DOHH2 (cell line): ENCODE measurements around the gene EDEM1.
A peak's percentile ranks its signal among the peaks of the same experiment; 100 is the strongest.

ENCODE experiments used
- H3F3A ChIP-seq: fragments of 200-600 bp; sonication (generic), shearing (Covaris generic); 2 replicates; pipeline ENCODE4 v1.6.0; 2016; ENCODE audit warnings: antibody characterized with exemption, mild to moderate bottlenecking; ENCODE audit not compliant: control insufficient read depth, insufficient read depth
- H3K27ac ChIP-seq: fragments of 200-600 bp; sonication (generic); 2 replicates; pipeline ENCODE4 v1.5.1; 2014; ENCODE audit warnings: low read depth, mild to moderate bottlenecking, low read length, moderate library complexity
- H3K27me3 ChIP-seq: fragments of 200-600 bp; sonication (generic); 2 replicates; pipeline ENCODE4 v1.6.1; 2014; ENCODE audit warnings: mild to moderate bottlenecking, low read length, mixed read lengths; ENCODE audit not compliant: control insufficient read depth
- H3K36me3 ChIP-seq: fragments of 200-600 bp; sonication (generic); 2 replicates; pipeline ENCODE4 v1.6.1; 2014; ENCODE audit warnings: mild to moderate bottlenecking, low read length, moderate library complexity, mixed read lengths; ENCODE audit not compliant: control insufficient read depth
- H3K4me1 ChIP-seq: fragments of 200-600 bp; sonication (generic); 2 replicates; pipeline ENCODE4 v1.6.1; 2014; ENCODE audit warnings: mild to moderate bottlenecking, low read length, mixed read lengths; ENCODE audit not compliant: control insufficient read depth
- H3K4me2 ChIP-seq: fragments of 200-600 bp; sonication (generic); 2 replicates; pipeline ENCODE4 v1.6.0; 2014; ENCODE audit warnings: mild to moderate bottlenecking, low read length, moderate library complexity
- H3K4me3 ChIP-seq: fragments of 200-600 bp; sonication (generic); 2 replicates; pipeline ENCODE4 v1.5.1; 2014; ENCODE audit warnings: mild to moderate bottlenecking, low read length, mixed read lengths
- H3K79me2 ChIP-seq: fragments of 200-600 bp; sonication (generic); 2 replicates; pipeline ENCODE4 v1.6.1; 2014; ENCODE audit warnings: mild to moderate bottlenecking, low read length, mixed read lengths; ENCODE audit not compliant: control insufficient read depth
- H3K9me2 ChIP-seq: fragments of 200-600 bp; sonication (generic); replicated peaks from 2 replicates; pipeline ENCODE4 v1.6.1; 2014; ENCODE audit warnings: mild to moderate bottlenecking, low read length, mixed read lengths; ENCODE audit not compliant: control insufficient read depth
- H3K9me3 ChIP-seq: fragments of 200-600 bp; sonication (generic); 2 replicates; pipeline ENCODE4 v1.6.1; 2014; ENCODE audit warnings: antibody characterized with exemption, low read length, mixed read lengths; ENCODE audit not compliant: control insufficient read depth, insufficient read depth
- H4K20me1 ChIP-seq: fragments of 200-600 bp; sonication (generic); 2 replicates; pipeline ENCODE4 v1.6.0; 2014; ENCODE audit warnings: low read depth, mild to moderate bottlenecking, antibody characterized with exemption, low read length, moderate library complexity; ENCODE audit not compliant: control insufficient read depth, insufficient read depth
- CTCF ChIP-seq: fragments of 200-600 bp; sonication (generic); IDR thresholded peaks from one replicate; pipeline ENCODE4 v1.5.1; 2014; ENCODE audit warnings: antibody characterized with exemption, mild to moderate bottlenecking, low read depth, low read length; ENCODE audit not compliant: poor library complexity, severe bottlenecking
- EZH2phosphoT487 ChIP-seq: fragments of 200-600 bp; sonication (generic); IDR thresholded peaks from 2 replicates; pipeline ENCODE4 v1.6.1; 2017; ENCODE audit warnings: borderline replicate concordance, mild to moderate bottlenecking, antibody characterized with exemption, low read length, moderate library complexity, mixed read lengths

Gene EDEM1

DNA sequence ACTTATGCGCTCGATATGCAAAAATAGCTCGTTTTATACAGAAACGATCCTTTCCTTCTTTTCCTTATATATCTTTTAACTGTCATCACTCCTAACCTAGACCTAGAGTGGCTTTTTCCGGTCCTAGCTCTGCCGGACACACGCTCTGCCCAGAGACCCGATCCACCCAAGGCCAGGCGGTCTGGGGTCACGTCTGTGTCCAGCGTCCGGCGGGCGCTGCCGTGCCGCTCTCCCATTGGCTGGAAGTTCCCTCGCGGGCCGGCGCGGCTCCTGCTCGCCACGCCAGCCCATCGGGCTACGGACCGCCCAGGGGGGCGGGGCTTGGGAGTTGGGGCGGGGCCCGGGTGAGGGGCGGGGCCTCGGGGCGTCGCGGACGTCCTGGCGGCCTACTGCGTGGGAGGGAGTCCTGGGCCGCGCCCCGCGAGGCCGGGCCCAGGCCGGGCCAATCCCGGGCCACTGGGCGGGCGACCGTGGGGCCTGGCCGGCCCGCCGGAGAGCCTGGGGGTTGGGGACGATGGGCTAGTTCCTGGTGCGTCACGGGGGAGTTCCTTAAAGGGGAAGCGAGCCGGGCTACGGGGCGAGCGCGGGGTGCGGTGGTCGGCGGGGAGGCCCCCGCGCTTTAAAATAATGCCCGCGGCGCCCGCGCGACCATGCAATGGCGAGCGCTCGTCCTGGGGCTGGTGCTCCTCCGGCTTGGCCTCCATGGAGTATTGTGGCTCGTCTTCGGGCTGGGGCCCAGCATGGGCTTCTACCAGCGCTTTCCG is at the start of gene EDEM1:
Gene EDEM1, plus strand, starts transcription at position 552 of the 764 bp plus-strand sequence. Its CDS starts 99 bp downstream, at position 651.
- Histone ChIP-seq H4K20me1 (peaks cover 9% of the 10 kb centered on the region), H3K27ac (peak within 1 kb of the TSS; percentile 100), H3K9me2 (no peaks in the 10 kb centered on the region), H3K9me3 (no peaks in the 10 kb centered on the region), H3F3A (peaks cover 50% of the 10 kb centered on the region), H3K4me3 (peak within 1 kb of the TSS; percentile 99), H3K4me1 (peaks cover 55% of the 10 kb centered on the region), H3K4me2 (peak within 1 kb of the TSS; percentile 96), H3K36me3 (peaks cover 52% of the 10 kb centered on the region), H3K79me2 (peaks cover 79% of the 10 kb centered on the region), H3K27me3 (no peaks in the 10 kb centered on the region)
- TF ChIP-seq EZH2phosphoT487 (no peak), CTCF (no peak)

DNA sequence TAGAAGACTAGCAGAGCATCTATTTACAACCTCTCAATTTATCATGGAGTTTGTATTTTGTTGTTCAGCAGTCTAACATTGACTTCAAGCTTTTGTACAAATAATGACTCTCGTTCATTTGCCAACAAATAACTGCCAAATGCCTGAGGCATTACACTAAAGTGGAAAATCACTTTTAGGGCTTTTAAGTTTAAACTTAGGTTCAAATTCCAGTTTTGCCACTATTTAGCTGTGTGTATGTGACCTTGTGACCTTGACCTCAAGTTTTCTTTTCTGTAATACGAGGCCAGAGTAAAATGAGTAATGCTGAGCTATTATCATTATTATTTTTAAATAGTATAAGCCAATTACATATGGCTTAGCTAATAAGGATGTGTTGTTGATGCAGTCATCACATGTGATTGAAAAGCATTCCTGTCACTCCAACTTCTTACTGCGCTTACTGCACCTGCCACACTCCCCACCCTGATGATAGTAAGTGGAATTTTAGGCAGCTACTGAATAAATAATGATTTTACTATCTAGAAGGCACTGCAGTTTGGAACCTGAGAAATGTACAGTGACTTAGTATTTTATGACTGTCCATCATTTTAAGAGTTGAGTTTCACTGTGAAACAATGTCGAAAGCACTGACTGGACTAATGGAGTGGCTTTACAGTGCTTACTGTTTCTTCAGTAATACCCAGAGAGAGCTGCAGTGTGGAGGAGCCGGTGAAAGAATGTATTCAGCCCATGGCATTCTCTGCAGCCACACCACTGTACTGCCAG is 49.1 kb upstream of the EDEM1 start:
- H3K9me2 ChIP-seq = no peaks in the 10 kb centered on the region
- no peak overlapping the region for H3K4me3 ChIP-seq
- peaks cover 23% of the 10 kb centered on the region for H3K36me3 ChIP-seq
- no peaks in the 10 kb centered on the region for H3K27me3 ChIP-seq
- peaks cover 7% of the 10 kb centered on the region; the same call in 1 of the 2 replicates for H3F3A ChIP-seq
- H3K4me2 ChIP-seq = 0 out of 2 replicates have a peak overlapping the region, but pooled peaks have one; percentile 2
- no peak overlapping the region for H3K27ac ChIP-seq
- peaks cover 47% of the 10 kb centered on the region for H3K4me1 ChIP-seq
- no peak for TF ChIP-seq EZH2phosphoT487
- TF ChIP-seq CTCF = no peak
- no peaks in the 10 kb centered on the region for H3K9me3 ChIP-seq
- peaks cover 96% of the 10 kb centered on the region for H3K79me2 ChIP-seq
- no peaks in the 10 kb centered on the region; the same call in 1 of the 2 replicates for H4K20me1 ChIP-seq

GRCh38 chr3:5140230-5140621 is 47.3 kb upstream of the EDEM1 start:
- Histone ChIP-seq H3F3A (peaks cover 5% of the 10 kb centered on the region; the same call in 1 of the 2 replicates), H3K36me3 (peaks cover 36% of the 10 kb centered on the region), H3K9me3 (no peaks in the 10 kb centered on the region), H3K27ac (no peak overlapping the region), H3K79me2 (peaks cover 96% of the 10 kb centered on the region), H3K4me1 (peaks cover 58% of the 10 kb centered on the region), H3K4me3 (no peak overlapping the region), H3K27me3 (no peaks in the 10 kb centered on the region), H3K4me2 (no peak overlapping the region), H4K20me1 (no peaks in the 10 kb centered on the region), H3K9me2 (no peaks in the 10 kb centered on the region)
- TF ChIP-seq CTCF (no peak), EZH2phosphoT487 (no peak)
